ENCODE measurements around the gene CENPF. TPM values are rescaled to one million over a fixed set of nuclear protein-coding genes. Genes with fewer than 3 reads are reported as not detected.

Gene CENPF
- total and polyA plus RNA-seq, 9 of the 15 experiments (the other 6 are each of a cell fraction or from before 2014, with no cell fraction given), result 50.6 to 180 (median 98.3) TPM

- Histone ChIP-seq H3K9me3 (replicated peaks; ENCODE audit: control insufficient read depth, insufficient read depth, low read depth, low read length) (no peaks in the 10 kb centered on the region), H3K9ac (ENCODE audit: insufficient read depth in 1 of 2, low read depth in 2 of 2, low read length in 2 of 2) (no peak overlapping the region), H3K36me3 (ENCODE audit: control insufficient read depth, insufficient read depth, low read length) (peaks cover 97% of the 10 kb centered on the region), H3K4me3 (no peak overlapping the region), H3K27ac (ENCODE audit: extremely low read depth, low read depth, low read length) (no peak overlapping the region), H3K4me1 (replicated peaks in 1 of 2; ENCODE audit: control insufficient read depth in 2 of 2, insufficient read depth in 2 of 2, low read length in 2 of 2) (no peaks in the 10 kb centered on the region), H3K79me2 (ENCODE audit: control insufficient read depth, insufficient read depth, low read length) (no peaks in the 10 kb centered on the region), H4K20me1 (replicated peaks; ENCODE audit: control insufficient read depth, insufficient read depth, low read length) (no peaks in the 10 kb centered on the region), H3K4me2 (ENCODE audit: insufficient read depth, low read length) (no peak overlapping the region), H2AFZ (ENCODE audit: low read depth, low read length) (no peak overlapping the region), H3K9me1 (ENCODE audit: control insufficient read depth, insufficient read depth, low read length) (no peaks in the 10 kb centered on the region), H3K27me3 (ENCODE audit: control insufficient read depth in 2 of 2, insufficient read depth in 2 of 2, low read length in 2 of 2) (no peaks in the 10 kb centered on the region)
- BruUV-seq (replicated peaks), result no TSS peak
- FAIRE-seq (no peak), DNase-seq (ENCODE audit: extremely low read depth in 1 of 4, low spot score in 3 of 4) (no peak), ATAC-seq (no peak)
- CTCF ChIA-PET (ENCODE audit: low intra/inter-chr PET ratio), result no interaction called here
- intact Hi-C loops (cut with micrococcal nuclease), result no loop called here
- in situ Hi-C loops (cut with MboI), result no loop called here
- POLR2A ChIA-PET, result interaction anchor here (1.0 kb wide), 1 partner anchor 10 kb away, joined by 6 read pairs; no protein-coding TSS in a partner anchor
- 91% methylated on average over 2 of the region's 2 CpGs for WGBS (ENCODE audit: insufficient coverage, low coverage, missing lambda C conversion rate)
- TF ChIP-seq ZNF408 (CRISPR knock-in tag; IDR thresholded peaks at IDR 0.05; ENCODE audit: low read depth), result no peak
- TF ChIP-seq IRF9 (tag; IDR thresholded peaks at IDR 0.05), result 0 out of 2 replicates have a peak, but pooled peaks have one; percentile 22
- TF ChIP-seq CEBPB (tag; IDR thresholded peaks at IDR 0.05), result peak; percentile 92
- TF ChIP-seq CEBPG (CRISPR knock-in tag; IDR thresholded peaks at IDR 0.05), result no peak
- peak; percentile 66 to 95 for TF ChIP-seq CEBPG (tag; conservative IDR thresholded peaks at IDR 0.05 in 1 of 2, IDR thresholded peaks at IDR 0.05 in 1 of 2)
- no peak for TF ChIP-seq KAT8 (IDR thresholded peaks at IDR 0.05; ENCODE audit: low read depth)
- no peak for TF ChIP-seq CBX3 (IDR thresholded peaks at IDR 0.05; ENCODE audit: borderline replicate concordance in 1 of 2, low read length in 2 of 2)
Observed at GRCh38 chr1:214657299-214657698, 54.3 kb downstream of the CENPF start.
